K562 (cell line): ENCODE data around the gene PPM1G. TPM values are rescaled to one million over a fixed set of nuclear protein-coding genes. Genes with fewer than 3 reads are reported as not detected.
A peak's percentile ranks its signal among the peaks of the same experiment; 100 is the strongest.

Experiments used
- BCL6 ChIP-seq: fragments of 250-450 bp; sonication (Bioruptor Pico); IDR thresholded peaks from 2 replicates; pipeline ENCODE4 v1.4.0; 2020
- COPS2 ChIP-seq: fragments of 450-650 bp; conservative IDR thresholded peaks from 2 replicates; pipeline ENCODE4 v1.6.1; 2016; ENCODE audit warnings: mild to moderate bottlenecking, moderate library complexity
- DNMT1 ChIP-seq: fragments of 450-650 bp; IDR thresholded peaks from 2 replicates; pipeline ENCODE4 v1.6.1; 2016; ENCODE audit warnings: antibody characterized with exemption, mild to moderate bottlenecking
- EHMT2 ChIP-seq: fragments of 450-650 bp; IDR thresholded peaks from 2 replicates; pipeline ENCODE4 v1.6.1; 2018; ENCODE audit warnings: antibody characterized with exemption
- FOXA1 ChIP-seq: fragments of 450-650 bp; IDR thresholded peaks from 2 replicates; pipeline ENCODE4 v1.6.1; 2016; ENCODE audit warnings: mild to moderate bottlenecking, borderline replicate concordance
- FOXK2 ChIP-seq, 2 experiments: fragments of 450-650 bp; IDR thresholded peaks in 1 of 2; conservative IDR thresholded peaks in 1 of 2; 2 replicates each; pipeline ENCODE4 v1.6.1; 2016; ENCODE audit warnings: low read depth in 2 of 2, mild to moderate bottlenecking in 1 of 2
- KHSRP ChIP-seq: fragments of 450-650 bp; IDR thresholded peaks from 2 replicates; pipeline ENCODE4 v1.6.1; 2017
- NR1H2 ChIP-seq: sonication (generic); formaldehyde crosslinking; IDR thresholded peaks from 2 replicates; pipeline ENCODE4 v1.4.0; 2020; ENCODE audit warnings: mild to moderate bottlenecking, missing genetic modification reagents
- POLR2AphosphoS5 ChIP-seq: IDR thresholded peaks from 2 replicates; pipeline ENCODE4 v1.6.1; 2011; ENCODE audit warnings: mild to moderate bottlenecking, low read depth, low read length, moderate library complexity; ENCODE audit not compliant: control insufficient read depth, insufficient read depth
- RNF2 ChIP-seq: sonication (generic); IDR thresholded peaks from 2 replicates; pipeline ENCODE4 v1.6.1; 2016
- TAL1 ChIP-seq: fragments of 450-650 bp; IDR thresholded peaks from 2 replicates; pipeline ENCODE4 v1.6.1; 2016; ENCODE audit warnings: mild to moderate bottlenecking
- ZBTB8A ChIP-seq: fragments of 450-650 bp; IDR thresholded peaks from 2 replicates; pipeline ENCODE4 v1.6.1; 2018; ENCODE audit warnings: mild to moderate bottlenecking, moderate library complexity; ENCODE audit not compliant: partially characterized antibody
- ZNF263 ChIP-seq: sonication (generic); formaldehyde crosslinking; IDR thresholded peaks from 2 replicates; pipeline ENCODE4 v1.8.0; 2022; ENCODE audit warnings: mild to moderate bottlenecking, missing genetic modification reagents, borderline replicate concordance
- ZNF77 ChIP-seq: fragments of 250-450 bp; sonication (Bioruptor Pico); IDR thresholded peaks from 2 replicates; pipeline ENCODE4 v1.5.0; 2020
- polyA plus RNA-seq, 8 experiments: library from polyadenylated mRNA; depleted of rRNA in 4 of 8; stranded (reverse) in 5 of 8; unstranded in 3 of 8; fragments of >200 nt; fragmentation: Nextera tagmentation in 2 of 8; fragmentation: Illumina TruSeq in 1 of 8; extraction: Ambion mirVana in 2 of 8; extraction: Trizol in 1 of 8; gene quantifications; 2 replicates each; pipeline versions ENCODE4 v1.2.1 to v1.2.3, GENCODE V29; 2011 to 2014; ENCODE audit warnings: inconsistent platforms in 1 of 8, missing spikeins in 1 of 8
- total RNA-seq, 7 experiments: library from RNA; depleted of rRNA in 6 of 7; stranded (reverse); fragments of >200 nt in 6 of 7; fragmentation: Illumina TruSeq in 2 of 7; extraction: Trizol in 2 of 7; gene quantifications; 2 replicates each; pipeline versions ENCODE4 v1.2.1 to v1.2.3, GENCODE V29; 2011 to 2021; ENCODE audit warnings: low replicate concordance in 1 of 7
- TF ChIP-seq, protein P1 (sequence below): sonication (generic); formaldehyde crosslinking; IDR thresholded peaks from 2 replicates; pipeline ENCODE4 v1.8.0; 2023; ENCODE audit warnings: missing genetic modification reagents, mild to moderate bottlenecking, borderline replicate concordance
- TF ChIP-seq, protein P2 (sequence below): fragments of 250-450 bp; sonication (Bioruptor Pico); IDR thresholded peaks from 2 replicates; pipeline ENCODE4 v1.4.0; 2020; ENCODE audit warnings: mild to moderate bottlenecking, moderate library complexity
- TF ChIP-seq, protein P3 (sequence below), 2 experiments: fragments of 450-650 bp in 1 of 2; sonication (generic) in 1 of 2; formaldehyde crosslinking in 1 of 2; IDR thresholded peaks in 1 of 2; conservative IDR thresholded peaks in 1 of 2; 2 replicates each; pipeline versions ENCODE4 v1.6.1 to v1.8.1; 2016 to 2023; ENCODE audit warnings: mild to moderate bottlenecking in 2 of 2, moderate library complexity in 2 of 2, inconsistent platforms in 1 of 2, missing genetic modification reagents in 1 of 2

Gene PPM1G
- total and polyA plus RNA-seq, 9 of the 15 experiments (the other 6 are each of a cell fraction or from before 2014, with no cell fraction given) = 61.7 to 230 (median 153) TPM

DNA sequence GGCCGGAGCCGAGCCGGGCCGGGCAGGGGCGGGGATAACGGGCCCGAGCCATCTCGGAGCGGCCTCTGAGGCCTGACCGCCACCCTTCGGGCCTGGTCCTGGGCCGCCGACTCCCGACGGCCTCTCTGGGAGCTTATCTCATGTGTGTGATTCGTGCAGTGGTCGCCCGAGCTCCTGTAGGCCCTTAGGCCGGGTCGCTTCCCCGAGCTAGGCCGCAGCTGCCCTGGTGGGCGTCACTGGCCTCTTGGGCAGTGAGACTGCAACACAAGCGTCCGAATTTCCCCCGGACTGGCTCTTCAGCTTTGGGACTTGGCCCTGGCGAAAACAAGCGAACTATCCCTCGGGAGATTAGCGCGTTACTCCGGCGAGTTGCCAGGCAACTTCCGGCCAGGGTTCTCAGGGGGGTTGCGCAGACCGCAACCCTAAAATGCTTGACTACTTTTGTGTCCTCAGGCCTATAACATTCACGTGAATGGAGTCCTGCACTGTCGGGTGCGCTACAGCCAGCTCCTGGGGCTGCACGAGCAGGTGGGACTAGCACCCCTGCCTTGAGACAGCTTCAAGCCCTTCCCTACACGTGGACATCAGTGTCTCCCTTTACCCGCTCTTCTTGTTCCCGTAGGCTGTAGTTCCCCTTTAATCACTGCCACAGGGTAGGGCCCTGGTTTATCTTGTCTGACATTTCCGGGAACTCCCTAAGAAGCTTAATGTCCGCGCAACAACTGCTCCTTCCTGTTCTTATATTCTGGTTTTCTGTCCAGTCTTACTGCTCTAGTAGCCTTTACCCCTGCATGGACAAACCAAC, 38.4 kb downstream of the PPM1G start (continued):
- TF ChIP-seq, protein P1, sequence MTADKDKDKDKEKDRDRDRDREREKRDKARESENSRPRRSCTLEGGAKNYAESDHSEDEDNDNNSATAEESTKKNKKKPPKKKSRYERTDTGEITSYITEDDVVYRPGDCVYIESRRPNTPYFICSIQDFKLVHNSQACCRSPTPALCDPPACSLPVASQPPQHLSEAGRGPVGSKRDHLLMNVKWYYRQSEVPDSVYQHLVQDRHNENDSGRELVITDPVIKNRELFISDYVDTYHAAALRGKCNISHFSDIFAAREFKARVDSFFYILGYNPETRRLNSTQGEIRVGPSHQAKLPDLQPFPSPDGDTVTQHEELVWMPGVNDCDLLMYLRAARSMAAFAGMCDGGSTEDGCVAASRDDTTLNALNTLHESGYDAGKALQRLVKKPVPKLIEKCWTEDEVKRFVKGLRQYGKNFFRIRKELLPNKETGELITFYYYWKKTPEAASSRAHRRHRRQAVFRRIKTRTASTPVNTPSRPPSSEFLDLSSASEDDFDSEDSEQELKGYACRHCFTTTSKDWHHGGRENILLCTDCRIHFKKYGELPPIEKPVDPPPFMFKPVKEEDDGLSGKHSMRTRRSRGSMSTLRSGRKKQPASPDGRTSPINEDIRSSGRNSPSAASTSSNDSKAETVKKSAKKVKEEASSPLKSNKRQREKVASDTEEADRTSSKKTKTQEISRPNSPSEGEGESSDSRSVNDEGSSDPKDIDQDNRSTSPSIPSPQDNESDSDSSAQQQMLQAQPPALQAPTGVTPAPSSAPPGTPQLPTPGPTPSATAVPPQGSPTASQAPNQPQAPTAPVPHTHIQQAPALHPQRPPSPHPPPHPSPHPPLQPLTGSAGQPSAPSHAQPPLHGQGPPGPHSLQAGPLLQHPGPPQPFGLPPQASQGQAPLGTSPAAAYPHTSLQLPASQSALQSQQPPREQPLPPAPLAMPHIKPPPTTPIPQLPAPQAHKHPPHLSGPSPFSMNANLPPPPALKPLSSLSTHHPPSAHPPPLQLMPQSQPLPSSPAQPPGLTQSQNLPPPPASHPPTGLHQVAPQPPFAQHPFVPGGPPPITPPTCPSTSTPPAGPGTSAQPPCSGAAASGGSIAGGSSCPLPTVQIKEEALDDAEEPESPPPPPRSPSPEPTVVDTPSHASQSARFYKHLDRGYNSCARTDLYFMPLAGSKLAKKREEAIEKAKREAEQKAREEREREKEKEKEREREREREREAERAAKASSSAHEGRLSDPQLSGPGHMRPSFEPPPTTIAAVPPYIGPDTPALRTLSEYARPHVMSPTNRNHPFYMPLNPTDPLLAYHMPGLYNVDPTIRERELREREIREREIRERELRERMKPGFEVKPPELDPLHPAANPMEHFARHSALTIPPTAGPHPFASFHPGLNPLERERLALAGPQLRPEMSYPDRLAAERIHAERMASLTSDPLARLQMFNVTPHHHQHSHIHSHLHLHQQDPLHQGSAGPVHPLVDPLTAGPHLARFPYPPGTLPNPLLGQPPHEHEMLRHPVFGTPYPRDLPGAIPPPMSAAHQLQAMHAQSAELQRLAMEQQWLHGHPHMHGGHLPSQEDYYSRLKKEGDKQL = no peak
- peak; percentile 91 for TF ChIP-seq RNF2
- peak; percentile 51 to 59; a peak in 2 of 4 replicates for TF ChIP-seq FOXK2 (conservative IDR thresholded peaks at IDR 0.05 in 1 of 2, IDR thresholded peaks at IDR 0.05 in 1 of 2; ENCODE audit: low read depth in 2 of 2)
- TF ChIP-seq EHMT2 = no peak
- TF ChIP-seq POLR2AphosphoS5 = peak; percentile 56; the same call in 1 of the 2 replicates
- no peak for TF ChIP-seq ZNF77 (CRISPR knock-in tag)
- TF ChIP-seq FOXA1 = no peak
- no peak for TF ChIP-seq BCL6
- no peak for TF ChIP-seq NR1H2 (CRISPR knock-in tag)
- TF ChIP-seq DNMT1 = no peak
- no peak for TF ChIP-seq COPS2
- TF ChIP-seq, protein P2, sequence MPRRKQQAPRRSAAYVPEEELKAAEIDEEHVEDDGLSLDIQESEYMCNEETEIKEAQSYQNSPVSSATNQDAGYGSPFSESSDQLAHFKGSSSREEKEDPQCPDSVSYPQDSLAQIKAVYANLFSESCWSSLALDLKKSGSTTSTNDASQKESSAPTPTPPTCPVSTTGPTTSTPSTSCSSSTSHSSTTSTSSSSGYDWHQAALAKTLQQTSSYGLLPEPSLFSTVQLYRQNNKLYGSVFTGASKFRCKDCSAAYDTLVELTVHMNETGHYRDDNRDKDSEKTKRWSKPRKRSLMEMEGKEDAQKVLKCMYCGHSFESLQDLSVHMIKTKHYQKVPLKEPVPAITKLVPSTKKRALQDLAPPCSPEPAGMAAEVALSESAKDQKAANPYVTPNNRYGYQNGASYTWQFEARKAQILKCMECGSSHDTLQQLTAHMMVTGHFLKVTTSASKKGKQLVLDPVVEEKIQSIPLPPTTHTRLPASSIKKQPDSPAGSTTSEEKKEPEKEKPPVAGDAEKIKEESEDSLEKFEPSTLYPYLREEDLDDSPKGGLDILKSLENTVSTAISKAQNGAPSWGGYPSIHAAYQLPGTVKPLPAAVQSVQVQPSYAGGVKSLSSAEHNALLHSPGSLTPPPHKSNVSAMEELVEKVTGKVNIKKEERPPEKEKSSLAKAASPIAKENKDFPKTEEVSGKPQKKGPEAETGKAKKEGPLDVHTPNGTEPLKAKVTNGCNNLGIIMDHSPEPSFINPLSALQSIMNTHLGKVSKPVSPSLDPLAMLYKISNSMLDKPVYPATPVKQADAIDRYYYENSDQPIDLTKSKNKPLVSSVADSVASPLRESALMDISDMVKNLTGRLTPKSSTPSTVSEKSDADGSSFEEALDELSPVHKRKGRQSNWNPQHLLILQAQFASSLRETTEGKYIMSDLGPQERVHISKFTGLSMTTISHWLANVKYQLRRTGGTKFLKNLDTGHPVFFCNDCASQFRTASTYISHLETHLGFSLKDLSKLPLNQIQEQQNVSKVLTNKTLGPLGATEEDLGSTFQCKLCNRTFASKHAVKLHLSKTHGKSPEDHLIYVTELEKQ = no peak
- no peak for TF ChIP-seq KHSRP
- TF ChIP-seq TAL1 = no peak
- TF ChIP-seq ZBTB8A = no peak
- TF ChIP-seq ZNF263 = no peak
- TF ChIP-seq, protein P3, sequence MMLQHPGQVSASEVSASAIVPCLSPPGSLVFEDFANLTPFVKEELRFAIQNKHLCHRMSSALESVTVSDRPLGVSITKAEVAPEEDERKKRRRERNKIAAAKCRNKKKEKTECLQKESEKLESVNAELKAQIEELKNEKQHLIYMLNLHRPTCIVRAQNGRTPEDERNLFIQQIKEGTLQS (IDR thresholded peaks at IDR 0.05) = no peak
- TF ChIP-seq, protein P3 (CRISPR knock-in tag; conservative IDR thresholded peaks at IDR 0.05) = no peak
